Amniotic epithelial cell (primary cell): ENCODE results near the gene TYMP.
A peak's percentile ranks its signal among the peaks of the same experiment; 100 is the strongest.

Experiments used
- DNase-seq: peaks from one replicate; pipeline ENCODE4 v3.0.0-alpha.2; 2010; ENCODE audit warnings: low read depth

TYMP gene

GRCh38 chr22:50563413-50564160 lies 33.8 kb upstream of the TYMP start:
- no peak for DNase-seq

GRCh38 chr22:50562523-50563412 lies 33.0 kb upstream of the TYMP start, which contains the start of gene SYCE3:
TSS of gene SYCE3 (minus strand) at chr22:50562919. CDS start at chr22:50556405, 6,514 bp downstream.
- peak; percentile 78 for DNase-seq

GRCh38 chr22:50561401-50562358 lies 31.9 kb upstream of the TYMP start:
- no peak for DNase-seq

GRCh38 chr22:50560034-50560433 lies 30.2 kb upstream of the TYMP start:
- DNase-seq: no peak

GRCh38 chr22:50556703-50557102 lies 26.9 kb upstream of the TYMP start:
- DNase-seq: no peak

- DNase-seq: no peak
Observed at GRCh38 chr22:50553310-50553709, 23.5 kb upstream of the TYMP start.

GRCh38 chr22:50551160-50551752 lies 21.4 kb upstream of the TYMP start:
- DNase-seq: no peak

GRCh38 chr22:50550395-50550794 lies 20.6 kb upstream of the TYMP start:
- no peak for DNase-seq

GRCh38 chr22:50548921-50549790 lies 19.3 kb upstream of the TYMP start:
- no peak for DNase-seq

- DNase-seq: no peak
Observed at GRCh38 chr22:50548040-50548920, 18.5 kb upstream of the TYMP start.

GRCh38 chr22:50547263-50547985 lies 17.6 kb upstream of the TYMP start:
- DNase-seq: no peak

GRCh38 chr22:50546326-50547262 lies 16.8 kb upstream of the TYMP start:
- DNase-seq: no peak

GRCh38 chr22:50545522-50546325 lies 15.9 kb upstream of the TYMP start, which contains the start of gene KLHDC7B:
TSS of gene KLHDC7B (plus strand) at chr22:50545899. CDS start at chr22:50546244, 345 bp downstream.
- DNase-seq: peak; percentile 41

- DNase-seq: peak; percentile 54
Observed at GRCh38 chr22:50544746-50545253, 15.0 kb upstream of the TYMP start.

GRCh38 chr22:50544078-50544745 lies 14.4 kb upstream of the TYMP start:
- DNase-seq: peak; percentile 51

- DNase-seq: peak; percentile 53
Observed at GRCh38 chr22:50542416-50542927, 12.7 kb upstream of the TYMP start.
